ENCODE data around the gene ZDHHC8.

Gene ZDHHC8

DNA sequence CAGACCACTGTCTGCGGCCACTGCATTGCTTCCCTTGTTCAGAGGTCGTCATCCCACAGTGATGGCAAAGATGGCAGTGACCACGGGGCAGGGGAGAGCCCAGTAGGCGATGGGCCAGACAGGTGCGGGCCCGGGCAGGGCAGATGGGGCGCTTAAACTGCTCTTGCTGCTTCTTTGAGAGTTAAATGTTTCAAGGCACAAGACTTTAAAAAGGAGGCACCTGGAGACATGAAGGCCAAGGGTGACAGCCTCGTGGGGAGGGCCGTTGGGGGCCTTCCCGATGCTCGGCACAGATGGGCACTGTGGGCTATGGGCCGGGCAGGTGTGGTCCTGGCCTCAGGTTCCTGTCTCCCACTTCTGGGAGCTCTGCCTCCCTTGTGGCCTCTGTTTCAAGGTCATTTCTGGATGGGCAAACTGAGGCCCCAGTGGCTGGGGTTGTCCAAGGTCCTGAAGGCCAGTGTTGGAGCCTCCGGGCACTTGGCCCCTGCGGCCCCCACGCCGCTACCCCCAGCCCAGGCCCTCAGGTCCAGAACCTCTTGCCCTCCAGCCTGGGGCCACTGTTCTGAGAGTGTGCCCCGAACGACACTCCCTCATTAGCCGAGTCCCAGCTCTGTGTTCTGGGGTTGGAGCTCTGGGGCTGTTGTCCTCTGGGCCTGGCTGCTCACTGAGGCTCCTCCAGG is 36.2 kb downstream of the ZDHHC8 start:
- DNase-seq = no peak
- no peak for TF ChIP-seq GATA1 (IDR thresholded peaks at IDR 0.05; ENCODE audit: low read depth, low read length)
- no peak for TF ChIP-seq POLR2A (IDR thresholded peaks at IDR 0.05; ENCODE audit: low read length)

DNA sequence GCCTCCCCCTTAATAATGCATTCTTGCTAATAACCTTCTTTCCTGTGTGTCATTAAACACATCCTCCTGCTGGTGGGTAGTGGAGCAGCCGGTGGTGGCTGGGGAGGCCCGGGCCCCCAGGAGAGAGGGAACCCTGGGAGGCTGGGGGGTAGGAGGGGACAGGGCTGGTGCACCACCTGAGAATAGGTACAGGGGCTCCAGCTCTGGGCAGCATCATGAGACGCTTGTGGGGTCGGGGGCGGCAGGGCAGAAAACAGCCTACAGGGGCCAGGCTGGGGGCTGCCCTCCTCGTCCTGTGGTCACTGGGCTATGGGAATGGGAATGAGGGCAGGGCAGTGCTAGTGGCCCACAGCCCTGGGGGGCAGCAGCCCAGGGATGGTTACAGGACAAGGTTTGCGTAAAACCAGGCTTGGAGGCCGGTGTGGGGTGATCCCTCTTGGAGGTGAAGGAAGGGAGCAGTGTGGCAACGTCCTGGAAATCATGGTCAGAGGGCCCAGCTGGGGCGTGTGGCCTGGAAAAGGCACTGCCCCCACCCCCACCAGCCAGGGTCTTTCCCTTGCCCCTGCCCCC is 37.7 kb downstream of the ZDHHC8 start:
- DNase-seq = no peak
- TF ChIP-seq POLR2A (IDR thresholded peaks at IDR 0.05; ENCODE audit: low read length) = no peak
- no peak for TF ChIP-seq GATA1 (IDR thresholded peaks at IDR 0.05; ENCODE audit: low read depth, low read length)

DNA sequence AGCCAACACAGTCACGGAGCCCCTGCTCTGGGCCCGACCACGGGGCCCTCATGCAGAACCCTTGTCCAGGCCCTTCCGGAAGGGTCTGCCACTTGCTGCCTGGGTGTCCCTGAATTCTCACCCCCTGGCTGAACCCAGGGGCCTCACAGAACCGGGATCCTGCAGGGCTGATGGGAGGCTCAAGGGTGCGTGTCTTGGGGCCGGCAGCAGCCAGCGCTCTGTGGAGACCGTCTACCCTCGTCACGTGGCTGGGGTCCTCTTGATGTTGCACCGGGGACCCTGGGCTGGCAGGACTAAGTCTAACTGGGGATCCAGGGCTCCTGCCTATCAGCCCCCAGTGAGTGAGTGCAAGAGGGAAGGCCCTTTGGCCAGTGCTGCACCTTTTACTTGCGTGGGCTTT is 38.6 kb downstream of the ZDHHC8 start:
- DNase-seq = no peak
- no peak for TF ChIP-seq GATA1 (IDR thresholded peaks at IDR 0.05; ENCODE audit: low read depth, low read length)
- TF ChIP-seq POLR2A (IDR thresholded peaks at IDR 0.05; ENCODE audit: low read length) = no peak

DNA sequence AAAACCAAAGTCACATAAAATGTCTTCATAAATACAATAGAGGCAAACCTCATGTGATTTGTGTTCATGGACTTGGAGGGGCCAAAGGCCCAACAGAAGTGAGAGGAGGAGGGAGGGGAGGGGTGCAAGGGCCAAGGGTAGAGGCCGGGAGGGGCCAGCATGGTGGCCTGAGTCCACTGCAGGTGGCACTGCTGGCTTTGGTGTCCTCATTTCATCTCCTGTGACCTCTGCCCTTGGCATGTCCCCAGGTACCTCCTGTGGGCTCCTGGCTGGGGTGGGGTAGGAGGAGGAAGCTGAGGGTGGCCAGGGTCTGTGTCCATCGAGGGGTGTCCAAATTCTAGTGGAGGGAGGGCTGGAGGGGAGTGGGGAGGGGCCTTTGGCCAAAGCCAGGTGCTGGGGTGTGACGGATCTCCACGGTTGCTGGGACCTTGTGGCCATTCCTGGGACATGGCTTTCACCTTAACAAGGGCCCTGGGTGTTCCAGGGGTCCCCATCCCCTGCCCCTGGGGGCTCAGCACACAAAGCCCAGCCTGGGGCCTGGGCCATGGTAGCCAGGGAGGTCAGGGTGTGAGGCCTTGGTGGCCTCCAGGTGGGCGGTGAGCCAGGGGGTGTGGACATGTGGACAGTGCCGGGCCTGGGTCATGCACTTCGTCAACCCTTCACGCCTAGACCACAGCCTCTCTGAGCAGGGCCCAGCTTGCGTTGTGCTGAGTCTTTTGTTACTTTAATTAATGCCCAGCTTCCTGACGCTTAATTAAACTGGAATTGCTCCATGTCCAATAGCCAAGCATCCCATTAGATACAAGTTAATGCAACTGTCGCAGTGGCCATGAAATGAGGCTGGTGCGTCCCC is 39.9 kb downstream of the ZDHHC8 start:
- DNase-seq = no peak
- TF ChIP-seq GATA1 (IDR thresholded peaks at IDR 0.05; ENCODE audit: low read depth, low read length) (no peak), POLR2A (IDR thresholded peaks at IDR 0.05; ENCODE audit: low read length) (no peak)

DNA sequence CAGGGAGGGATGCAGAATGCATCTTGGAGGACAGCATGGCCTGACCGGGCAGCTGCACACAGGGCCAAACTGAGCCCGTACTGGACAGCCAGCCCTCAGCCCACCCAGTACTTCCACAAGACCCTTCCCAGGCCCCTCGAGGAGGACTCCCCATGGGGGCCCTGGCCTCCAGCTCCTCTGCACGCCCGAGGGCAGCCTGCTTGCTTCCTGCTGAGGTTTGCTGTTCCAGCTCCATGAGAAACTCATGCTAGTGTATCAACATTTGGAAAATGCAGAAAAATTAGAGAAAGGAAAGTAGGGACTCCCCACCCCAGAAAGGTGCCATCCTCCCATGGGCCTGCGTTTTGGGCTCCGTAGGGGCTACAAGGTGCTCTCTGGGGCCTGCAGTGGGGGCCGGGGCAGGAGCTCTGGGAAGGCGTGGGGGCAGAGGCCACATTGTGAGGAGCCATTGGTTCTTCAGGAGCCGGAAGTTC is 40.6 kb downstream of the ZDHHC8 start:
- no peak for DNase-seq
- TF ChIP-seq GATA1 (IDR thresholded peaks at IDR 0.05; ENCODE audit: low read depth, low read length) = no peak
- TF ChIP-seq POLR2A (IDR thresholded peaks at IDR 0.05; ENCODE audit: low read length) = no peak

DNA sequence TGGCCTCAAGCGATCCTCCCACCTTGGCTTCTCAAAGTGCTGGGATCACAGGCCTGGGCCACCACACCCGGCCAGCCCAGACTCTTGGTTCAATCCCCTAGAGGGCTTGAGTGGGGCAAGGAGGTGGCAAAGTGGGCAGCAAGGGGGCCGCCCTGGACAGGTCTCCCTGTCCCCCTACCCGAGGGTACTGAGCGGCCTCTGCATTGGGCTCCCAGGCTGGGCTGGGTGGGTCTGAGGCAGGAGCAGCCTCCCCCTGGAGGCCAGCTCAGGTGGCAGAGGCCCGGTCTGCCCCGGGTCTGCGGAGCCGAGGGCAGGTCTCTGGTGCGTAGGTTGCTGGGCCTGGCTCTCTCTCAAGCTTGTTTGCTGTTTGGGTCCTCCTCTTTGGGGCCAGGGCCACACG is 41.6 kb downstream of the ZDHHC8 start:
- TF ChIP-seq GATA1 (IDR thresholded peaks at IDR 0.05; ENCODE audit: low read depth, low read length) = no peak
- TF ChIP-seq POLR2A (IDR thresholded peaks at IDR 0.05; ENCODE audit: low read length) = no peak
- DNase-seq = no peak

DNA sequence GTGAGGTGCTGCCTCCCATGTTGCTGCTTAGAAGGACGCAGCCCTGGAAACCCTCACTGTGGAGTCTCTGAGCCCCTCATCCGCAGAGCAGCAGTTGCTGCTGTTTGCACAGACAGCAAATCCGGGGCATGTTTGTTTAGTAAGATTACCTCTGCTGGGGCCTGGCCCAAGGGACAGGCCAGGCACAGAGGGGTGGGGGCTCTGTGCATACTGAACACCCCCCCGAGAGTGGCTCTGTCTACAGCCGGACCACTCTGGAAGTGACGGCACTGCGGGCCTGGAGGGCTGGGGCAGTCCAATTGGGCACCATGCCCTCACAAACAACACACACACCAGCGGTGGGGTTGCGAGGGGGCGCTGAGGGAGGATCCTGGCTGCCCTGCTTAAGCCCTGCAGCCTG is 42.2 kb downstream of the ZDHHC8 start:
- no peak for DNase-seq

DNA sequence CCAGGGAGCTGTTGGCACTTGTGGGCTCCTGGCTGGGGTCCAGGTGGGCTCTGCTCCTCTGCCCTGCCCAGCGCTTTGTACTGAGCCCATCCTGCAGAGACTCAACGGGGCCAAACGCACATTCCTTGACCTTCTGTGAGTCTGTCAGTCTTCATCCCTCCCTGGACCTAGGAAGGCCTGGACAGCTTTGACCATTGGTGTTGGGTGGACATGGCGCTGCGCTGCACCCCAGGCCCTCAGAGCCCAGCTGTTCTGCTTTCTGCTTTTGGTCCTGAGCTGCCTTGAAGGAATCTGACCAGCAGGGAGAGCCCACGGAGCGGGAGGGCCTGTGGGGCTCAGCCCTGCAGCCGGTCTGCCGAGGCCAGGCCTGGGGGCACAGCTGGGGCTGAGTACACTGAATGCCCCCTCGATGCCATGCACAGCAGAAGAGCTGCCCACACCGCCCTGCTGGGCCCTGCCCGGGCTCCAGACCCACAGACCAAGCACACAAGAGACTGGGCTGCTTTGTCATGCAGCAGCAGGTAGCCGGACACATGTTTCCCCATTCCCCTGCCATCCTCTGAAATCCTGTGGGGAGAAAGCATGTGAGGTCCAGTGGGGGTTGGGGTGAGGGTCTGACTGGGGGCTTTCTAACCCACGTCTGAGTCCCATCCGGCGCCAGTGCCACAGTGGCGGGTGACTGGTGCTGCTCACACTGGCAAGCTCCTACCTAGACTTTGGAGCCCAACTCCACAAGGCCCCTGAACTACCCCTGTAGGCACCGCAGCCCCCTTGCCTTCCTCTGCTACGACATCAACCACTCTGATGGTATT is 43.4 kb downstream of the ZDHHC8 start:
- TF ChIP-seq GATA1 (IDR thresholded peaks at IDR 0.05; ENCODE audit: low read depth, low read length) (no peak), POLR2A (IDR thresholded peaks at IDR 0.05; ENCODE audit: low read length) (no peak)
- no peak for DNase-seq

More for the DNA sequence above, 42.2 kb downstream of the ZDHHC8 start:
- TF ChIP-seq GATA1 (IDR thresholded peaks at IDR 0.05; ENCODE audit: low read depth, low read length) = no peak
- TF ChIP-seq POLR2A (IDR thresholded peaks at IDR 0.05; ENCODE audit: low read length) = no peak

DNA sequence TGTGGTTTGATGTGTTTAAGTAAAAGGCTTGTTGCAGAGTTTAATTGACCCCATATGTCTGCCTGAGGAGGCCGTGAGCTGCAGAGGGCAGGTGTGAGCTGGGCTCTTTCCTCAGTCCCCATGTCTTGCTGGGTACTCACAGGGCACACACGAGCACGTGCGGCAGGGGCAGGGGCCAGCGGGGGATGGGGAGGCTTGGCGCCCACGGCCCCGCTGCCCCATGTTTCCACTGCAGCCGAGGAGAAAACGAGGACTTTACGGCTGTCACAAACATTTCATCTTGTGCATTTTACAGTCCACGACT is 43.9 kb downstream of the ZDHHC8 start:
- TF ChIP-seq GATA1 (IDR thresholded peaks at IDR 0.05; ENCODE audit: low read depth, low read length) (no peak), POLR2A (IDR thresholded peaks at IDR 0.05; ENCODE audit: low read length) (no peak)
- no peak for DNase-seq

DNA sequence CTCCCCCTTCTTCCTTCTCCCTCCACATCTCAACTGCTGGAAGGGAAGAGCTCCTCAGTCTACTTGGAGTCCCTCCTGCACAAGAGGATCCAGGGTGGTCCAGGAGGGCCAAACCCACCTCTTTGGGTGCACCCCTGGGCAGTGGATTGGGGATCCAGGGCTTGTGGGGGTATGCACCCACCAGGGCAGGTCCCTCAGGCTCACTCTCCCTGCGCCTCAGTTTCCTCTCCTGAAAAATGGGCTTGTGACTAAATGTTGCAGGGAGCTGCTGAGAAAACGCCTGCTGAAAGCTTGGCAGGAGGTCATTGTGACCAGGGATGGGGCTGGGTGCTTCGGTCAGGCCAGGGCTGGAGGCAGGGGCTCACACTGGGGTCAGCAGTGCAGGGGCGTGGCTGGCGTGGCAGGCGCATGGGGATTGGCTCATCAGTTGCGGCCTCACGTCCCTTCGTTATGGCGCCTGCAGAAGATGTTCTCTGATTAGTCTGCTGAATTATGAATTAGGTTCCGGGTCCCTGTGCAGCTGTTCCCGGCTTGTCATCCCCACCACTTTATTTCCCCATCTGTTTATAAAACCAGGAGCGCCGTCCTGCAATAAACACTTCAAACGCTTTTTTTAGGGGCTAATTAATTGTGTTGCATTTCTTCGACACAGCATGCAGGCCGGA is 44.9 kb downstream of the ZDHHC8 start:
- no peak for DNase-seq

DNA sequence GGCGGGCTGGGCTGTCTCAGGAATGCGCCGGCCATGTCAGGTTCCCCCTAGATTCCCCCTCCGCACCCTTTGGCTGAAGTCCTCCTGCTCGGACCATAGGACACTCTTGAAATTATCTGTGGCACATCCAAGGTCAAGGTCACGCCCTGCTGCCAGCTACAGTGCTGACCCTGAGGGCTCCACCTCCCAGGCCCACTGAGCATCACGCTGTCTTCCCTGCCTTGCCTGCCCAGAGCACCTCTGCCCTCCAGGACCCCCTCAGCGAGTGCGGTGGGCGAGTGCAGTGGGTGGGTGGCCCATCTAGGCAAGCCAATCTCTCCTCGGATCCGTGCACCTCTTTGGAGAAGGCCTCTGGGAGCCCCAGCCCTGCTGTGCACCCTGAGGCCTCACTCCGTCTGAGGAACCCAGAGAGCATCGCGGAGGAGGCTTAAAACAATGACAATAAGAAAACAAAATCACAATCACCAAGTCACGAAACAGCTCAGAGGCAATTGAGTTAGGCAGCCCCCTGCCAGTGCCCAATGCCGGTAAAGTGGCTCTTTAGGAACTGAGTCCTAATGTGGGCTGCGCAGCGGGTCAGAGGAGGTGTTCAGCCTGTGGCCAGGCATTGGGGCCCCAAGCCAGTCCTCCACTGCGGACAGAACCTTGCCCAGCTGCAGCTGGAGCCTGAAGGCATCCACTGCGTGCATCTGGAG is 45.8 kb downstream of the ZDHHC8 start:
- no peak for TF ChIP-seq GATA1 (IDR thresholded peaks at IDR 0.05; ENCODE audit: low read depth, low read length)
- no peak for TF ChIP-seq POLR2A (IDR thresholded peaks at IDR 0.05; ENCODE audit: low read length)

More for the DNA sequence above, 44.9 kb downstream of the ZDHHC8 start:
- no peak for TF ChIP-seq POLR2A (IDR thresholded peaks at IDR 0.05; ENCODE audit: low read length)
- no peak for TF ChIP-seq GATA1 (IDR thresholded peaks at IDR 0.05; ENCODE audit: low read depth, low read length)

DNA sequence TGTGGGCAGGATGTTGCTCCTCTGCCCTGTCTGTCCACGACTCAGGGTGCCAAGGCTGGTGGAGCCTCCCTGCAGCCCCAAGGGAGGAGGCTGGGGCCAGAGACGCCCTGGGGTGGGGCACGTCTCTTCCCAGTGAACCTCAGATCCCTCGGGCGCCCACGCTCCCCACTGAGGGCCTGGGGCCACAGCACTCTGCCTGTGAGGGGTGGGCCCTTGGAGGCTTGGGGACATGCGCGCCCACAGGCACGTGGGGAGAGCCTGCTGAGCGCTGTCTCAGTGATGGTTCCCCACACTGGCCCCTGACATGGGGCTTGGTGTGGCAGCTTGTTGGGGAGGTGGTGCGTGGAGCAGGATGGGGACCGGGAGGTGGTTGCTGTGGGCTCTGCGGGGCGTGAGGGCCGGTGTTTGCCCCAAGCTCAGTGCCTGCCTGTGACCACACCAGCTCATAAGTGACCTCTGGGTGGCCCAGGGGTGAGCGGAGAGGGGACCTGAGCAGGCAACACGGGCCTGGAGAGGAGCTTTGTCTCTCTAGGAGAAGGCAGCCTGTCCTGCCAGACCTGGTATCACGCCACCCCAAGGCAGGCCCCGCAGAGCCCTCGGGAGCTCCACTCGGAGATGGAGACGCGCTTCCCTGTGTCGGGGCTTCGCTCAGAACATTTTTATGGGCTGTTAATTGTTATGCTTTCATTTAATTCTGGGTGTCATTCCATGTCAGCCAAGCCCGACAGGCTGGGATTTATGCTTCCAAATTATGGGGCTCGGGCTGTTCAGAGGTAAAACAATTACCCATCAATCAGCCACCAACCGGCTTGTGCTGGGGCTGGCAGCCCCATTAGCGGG is 46.7 kb downstream of the ZDHHC8 start:
- no peak for TF ChIP-seq GATA1 (IDR thresholded peaks at IDR 0.05; ENCODE audit: low read depth, low read length)
- no peak for TF ChIP-seq POLR2A (IDR thresholded peaks at IDR 0.05; ENCODE audit: low read length)
- DNase-seq = no peak

More for the DNA sequence above, 45.8 kb downstream of the ZDHHC8 start:
- no peak for DNase-seq
